NCI-H2227 (cell line): ENCODE results near the gene ITGA3.

Experiments used
- DNase-seq: peaks from one replicate; lab custom pipeline; 2025; ENCODE audit not compliant: unreplicated experiment; lab: John Stamatoyannopoulos, UW

The ITGA3 gene

DNA sequence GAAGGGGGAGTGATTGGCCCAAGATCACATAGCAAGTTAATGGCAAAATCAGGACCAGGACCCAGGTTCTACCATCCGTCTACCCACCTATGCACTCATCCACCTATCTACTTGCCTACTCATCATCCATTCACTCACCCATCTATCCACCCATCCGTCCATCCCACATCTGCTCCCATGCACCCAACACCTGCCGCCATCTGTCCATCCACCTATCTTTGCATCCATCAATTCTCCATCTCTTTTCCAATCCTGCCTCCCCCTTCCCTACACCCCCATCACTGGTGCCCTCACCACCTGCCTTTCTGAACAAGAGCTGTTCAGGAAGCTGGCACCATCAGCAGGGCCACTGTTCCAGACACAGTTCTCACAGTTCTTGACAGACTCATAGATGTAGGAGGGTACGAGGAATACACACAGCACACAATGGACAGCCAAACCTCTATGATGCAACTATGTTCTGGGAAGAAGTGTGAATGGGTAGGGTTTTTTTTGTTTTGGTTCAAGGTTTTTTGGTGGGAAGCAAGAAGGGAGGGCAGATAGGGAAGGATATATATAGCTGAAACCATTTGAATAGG lies 69.6 kb downstream of the ITGA3 start:
- no peak for DNase-seq

DNA sequence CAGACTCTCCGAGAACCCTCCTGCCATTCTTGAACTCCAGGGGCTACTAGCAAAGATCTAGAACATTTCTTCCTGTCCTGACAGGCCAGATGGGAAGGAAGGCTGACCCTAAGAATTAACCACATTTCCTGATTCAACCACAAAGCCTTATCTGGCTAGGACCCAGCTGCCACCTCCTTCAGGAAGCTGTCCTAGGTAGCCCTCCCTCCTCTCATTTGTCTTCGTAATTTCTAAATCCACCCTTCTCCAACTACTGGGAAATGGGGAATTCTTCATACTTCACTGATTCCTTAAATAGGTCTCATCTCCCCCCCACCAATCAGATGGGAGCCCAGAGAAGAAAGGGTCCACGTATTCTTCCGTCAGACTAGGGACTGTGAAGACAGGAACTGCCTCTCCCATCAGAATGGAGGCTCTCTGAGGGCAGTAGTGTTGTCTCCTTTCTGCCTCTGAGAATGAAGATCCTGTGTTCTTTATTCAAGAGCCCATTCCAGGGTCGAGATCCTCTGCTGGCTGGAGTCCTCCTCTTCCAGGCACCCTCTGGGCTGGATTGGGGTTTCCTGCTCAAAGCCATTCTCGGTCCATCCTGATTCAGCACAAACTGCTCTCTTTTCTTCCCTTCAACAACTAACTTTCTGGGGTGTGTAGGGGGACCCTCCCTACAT lies 71.9 kb downstream of the ITGA3 start:
- no peak for DNase-seq

DNA sequence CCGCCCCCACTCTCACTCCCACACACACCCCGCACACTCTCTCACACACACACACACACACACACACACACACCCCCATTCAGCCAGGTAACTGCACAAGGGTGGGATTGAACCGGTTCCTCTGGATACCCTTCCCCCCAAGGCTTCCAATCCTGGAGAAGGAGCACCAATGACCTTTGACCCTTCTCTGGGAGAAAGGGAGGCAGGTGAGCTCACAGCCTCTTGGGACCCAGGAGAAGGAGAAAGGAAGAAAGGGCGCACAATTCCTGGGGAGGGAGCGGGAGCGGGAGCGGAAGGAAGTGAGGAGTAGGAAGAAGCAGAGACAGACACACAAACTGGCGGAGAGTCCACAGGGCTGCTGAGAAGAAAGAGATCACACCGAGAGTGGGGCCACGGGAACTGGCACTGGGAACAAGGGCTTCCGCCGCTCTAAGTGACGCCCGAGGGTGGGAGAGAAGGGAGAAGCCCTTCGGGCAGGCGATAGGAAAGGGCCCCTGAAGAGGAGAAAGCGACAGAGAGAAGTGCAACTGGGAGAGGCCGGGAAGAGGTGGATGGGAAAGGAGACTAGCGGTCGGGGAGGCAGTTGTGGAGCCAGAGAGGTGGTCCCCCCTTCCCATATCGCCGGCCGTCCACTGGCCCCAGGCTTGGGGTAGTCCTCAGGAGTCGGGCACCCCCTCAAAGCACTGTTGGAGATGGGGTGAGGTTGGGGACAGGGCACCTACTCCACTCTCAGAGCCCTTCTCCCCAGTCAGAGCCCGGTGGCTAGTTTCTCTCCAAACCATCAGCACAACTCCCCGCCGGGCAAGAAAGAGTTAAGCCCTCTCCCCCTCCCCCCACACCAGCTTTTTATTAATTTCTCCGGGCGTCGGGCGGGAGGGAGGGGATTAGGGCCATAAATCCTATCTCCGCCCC lies 72.8 kb downstream of the ITGA3 start:
- peak; percentile 77 for DNase-seq

DNA sequence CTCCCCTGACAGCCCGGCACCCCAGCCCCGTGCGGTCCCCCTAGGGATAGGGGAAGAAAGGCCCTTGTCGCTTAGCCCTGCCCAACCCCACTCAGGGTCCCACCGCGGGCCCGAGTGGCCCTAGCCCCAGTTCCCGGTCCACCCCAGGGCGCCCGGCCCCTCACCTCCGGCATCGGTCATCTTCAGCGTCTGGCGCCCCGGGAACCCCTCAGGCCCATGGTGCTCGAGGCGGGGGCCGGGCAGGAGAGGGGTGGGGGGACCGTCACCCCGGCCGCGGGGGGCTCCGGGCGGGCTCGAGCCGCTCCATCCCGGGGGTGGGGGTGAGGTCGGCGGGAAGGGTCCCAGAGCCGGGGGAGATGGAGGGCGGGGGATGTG lies 73.4 kb downstream of the ITGA3 start:
- no peak for DNase-seq

DNA sequence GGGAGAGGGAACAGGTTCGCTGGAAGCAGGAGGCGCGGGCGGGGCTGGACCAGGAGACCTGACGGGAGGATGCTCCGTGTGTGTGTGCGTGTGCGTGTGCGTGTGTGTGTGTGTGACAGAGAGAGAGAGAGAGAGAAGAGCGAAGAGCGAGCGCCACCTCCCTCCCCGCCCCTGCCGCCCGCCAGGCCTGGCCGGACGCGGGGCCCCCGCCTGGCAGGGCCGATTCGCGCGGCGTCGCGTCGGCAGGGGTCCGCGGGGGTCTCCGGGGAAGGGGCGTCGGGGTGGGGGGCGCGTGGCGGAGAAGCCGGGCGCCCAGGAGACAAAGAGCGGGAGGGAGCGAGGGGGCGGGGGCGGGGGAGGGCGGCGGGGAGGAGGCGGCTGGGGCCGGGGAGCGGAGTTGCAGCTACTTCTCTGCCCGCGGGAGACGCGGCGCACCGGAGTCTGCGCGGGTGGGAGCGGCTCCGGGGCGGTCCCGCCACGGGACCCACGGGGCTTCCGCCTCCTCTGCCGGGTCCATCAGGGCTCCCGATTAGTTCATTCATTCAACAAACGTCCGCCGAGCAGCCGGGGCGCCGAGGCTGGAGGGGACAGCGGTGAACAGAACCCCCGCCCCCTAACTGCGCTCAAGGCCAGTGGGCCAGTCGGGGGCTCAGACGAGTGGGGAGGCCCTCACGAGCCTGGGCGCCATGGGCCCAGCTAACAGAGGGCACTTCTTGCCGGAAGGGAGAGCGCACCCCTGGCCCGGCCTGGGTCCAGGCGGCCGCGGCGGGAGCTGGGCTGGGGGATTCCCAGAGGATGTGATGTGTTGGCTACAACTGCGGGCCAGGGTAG lies 74.0 kb downstream of the ITGA3 start, which contains the start of gene SAMD14:
Gene SAMD14 (minus strand): TSS at position 433 of the 831 bp plus-strand sequence. CDS start 5,201 bp downstream, outside the sequence.
- peak; percentile 89 for DNase-seq

DNA sequence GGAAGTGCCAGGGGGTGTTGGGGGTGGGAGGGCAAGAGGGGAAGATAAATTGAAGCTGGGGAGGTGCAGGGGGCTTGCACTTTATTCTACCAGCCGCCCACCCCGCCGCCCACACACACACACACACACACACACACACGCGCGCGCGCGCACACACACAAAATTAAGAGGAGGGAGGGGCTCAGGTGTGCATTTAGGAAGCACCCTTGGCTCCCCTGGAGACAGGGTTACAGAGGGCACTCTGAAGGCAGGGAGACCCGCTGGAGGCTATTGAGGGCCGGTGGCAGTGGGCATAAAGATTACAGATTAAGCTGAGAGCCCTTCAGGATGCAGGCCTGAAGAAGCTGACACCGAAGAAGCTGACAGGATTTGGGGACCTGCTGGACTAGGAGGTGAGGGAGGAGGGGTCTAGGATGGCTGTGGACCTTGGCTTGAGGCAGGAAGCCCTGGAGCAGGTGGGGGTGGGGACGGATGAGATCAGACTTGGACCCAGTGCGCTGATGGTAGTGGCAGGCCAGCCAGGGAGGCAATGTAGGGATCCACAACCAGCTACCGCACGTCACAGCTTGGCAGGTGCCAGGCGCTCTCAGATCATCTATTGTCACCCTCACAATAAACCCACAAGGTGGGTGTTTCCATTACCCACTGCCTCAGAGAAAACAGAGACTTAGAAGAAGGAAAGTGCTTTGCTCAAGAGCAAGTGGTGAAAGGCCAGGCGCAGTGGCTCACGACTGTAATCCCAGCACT lies 74.8 kb downstream of the ITGA3 start:
- DNase-seq = no peak

DNA sequence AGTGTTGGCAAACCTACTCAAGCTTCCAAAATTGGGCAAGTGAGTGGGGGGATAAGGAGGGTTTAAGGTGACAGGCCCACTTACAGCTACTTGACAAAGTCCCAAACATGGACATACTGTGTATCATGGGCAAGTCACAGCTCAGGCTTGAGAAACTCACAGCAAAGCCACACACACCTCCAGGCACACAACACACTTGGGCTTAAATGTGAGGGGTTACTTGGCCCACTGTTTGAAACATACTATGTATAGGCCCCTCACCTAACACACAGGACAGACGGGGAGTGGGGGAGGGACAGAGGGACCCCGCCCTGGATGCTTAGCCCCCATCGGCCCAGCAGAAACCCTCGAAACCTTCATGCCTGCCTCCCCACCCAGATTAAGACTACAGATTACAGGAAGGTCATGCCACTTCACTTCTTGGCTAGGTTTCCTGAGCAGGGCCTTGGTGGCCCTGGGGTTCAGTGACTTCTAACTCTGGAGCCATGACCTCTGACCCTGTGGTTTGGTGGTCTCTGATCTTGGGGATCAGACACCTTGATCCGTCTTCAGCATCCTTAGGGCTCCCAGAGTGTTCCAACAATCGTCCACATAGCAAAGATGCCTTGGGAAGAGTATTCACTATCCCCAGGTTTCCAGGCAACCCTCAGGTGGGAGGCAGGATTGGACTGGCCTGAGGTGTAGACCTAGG lies 76.3 kb downstream of the ITGA3 start:
- no peak for DNase-seq

DNA sequence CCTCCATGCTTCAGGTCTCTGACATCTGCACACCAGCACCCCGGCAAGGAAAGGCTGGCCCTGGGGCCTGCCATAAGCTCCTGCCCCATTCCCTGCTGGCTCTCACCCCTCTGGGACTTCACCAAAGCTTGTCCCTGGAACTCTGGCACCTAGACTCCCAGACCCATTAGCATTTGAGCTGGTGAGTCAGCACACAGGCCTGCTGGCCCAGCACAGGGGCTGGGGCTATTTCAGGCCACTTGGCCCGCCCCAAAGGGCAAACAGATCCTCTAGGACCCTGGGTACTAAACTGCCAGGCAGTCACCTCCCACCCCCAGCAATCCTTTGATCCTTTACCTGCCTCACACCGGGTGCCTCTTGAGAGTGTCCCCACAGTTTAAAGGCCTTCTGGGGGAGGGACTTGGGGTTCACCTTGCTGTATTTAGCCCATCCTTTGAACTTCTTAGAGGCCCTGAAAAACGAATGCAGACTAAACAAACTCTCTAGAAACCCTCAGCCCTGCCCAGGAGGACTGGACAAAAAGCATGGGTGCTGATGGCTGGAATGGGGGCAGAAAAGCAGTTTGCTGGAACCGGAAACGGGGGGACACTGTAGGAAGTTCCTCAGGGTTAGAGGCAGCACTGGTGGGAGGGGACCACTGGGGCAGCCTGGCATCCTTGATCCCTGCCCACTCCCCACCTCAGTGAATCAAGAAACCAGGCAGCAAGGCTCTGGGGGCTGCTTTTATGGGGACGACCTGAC lies 77.3 kb downstream of the ITGA3 start:
- DNase-seq = no peak

DNA sequence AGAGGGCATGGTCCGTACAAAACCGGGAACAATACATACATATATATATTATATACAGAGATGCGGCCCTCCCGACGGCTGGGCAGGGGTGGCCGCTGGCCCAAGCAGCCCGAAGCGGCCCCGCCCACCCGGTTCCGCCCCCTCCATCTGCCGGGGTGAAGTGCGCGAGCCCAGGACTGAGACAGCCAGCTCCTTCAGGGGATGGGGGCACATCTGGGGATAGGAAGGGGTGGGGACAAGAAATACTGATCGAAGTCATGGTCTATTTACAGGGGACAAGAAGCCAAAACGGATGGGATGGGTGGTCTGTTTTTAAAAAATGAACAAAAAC lies 77.8 kb downstream of the ITGA3 start:
- peak; percentile 36 for DNase-seq

DNA sequence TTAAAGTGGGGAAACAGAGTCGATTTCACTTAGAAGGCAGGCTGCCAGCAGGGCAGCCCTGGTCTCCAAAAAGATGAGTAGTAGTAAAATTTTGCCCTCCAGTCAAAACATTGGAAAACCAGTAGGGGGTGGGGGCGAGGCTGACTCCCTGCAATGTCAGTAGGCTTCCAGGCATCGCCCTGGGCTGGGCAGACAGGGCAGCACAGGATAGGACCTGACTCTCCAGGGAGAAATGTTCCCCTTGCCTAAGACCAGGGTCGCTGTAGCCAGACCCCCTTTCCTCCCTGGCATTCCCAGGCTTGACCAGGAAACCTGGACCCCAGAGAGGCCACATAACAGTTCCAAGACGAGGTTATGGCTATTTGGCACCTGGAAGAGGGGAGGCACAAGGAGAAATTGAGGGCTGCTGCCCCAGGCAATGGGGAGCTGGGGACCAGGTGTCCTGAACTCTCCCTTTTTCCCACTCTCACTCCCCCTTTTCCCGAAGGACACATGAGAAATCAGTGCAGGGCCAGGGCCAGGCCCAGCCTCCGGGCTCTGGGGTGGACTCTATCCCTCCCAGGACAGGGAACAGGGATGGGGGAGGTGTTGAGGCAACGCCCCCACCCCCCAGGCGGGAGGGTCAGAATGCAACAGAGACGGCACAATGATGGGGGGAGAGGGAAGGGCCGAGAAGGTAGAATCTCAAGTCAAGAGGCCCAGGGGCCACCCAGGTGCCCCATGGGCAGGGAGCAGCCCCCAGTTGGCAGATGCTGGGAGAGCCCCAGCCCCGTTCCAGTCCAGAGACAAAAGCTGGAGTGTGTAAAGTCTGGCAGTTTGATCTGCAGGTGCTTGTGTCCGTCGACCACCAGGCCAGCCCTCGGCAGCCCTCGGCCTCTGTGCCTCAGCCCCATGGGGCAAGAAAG lies 78.5 kb downstream of the ITGA3 start:
- DNase-seq = no peak

DNA sequence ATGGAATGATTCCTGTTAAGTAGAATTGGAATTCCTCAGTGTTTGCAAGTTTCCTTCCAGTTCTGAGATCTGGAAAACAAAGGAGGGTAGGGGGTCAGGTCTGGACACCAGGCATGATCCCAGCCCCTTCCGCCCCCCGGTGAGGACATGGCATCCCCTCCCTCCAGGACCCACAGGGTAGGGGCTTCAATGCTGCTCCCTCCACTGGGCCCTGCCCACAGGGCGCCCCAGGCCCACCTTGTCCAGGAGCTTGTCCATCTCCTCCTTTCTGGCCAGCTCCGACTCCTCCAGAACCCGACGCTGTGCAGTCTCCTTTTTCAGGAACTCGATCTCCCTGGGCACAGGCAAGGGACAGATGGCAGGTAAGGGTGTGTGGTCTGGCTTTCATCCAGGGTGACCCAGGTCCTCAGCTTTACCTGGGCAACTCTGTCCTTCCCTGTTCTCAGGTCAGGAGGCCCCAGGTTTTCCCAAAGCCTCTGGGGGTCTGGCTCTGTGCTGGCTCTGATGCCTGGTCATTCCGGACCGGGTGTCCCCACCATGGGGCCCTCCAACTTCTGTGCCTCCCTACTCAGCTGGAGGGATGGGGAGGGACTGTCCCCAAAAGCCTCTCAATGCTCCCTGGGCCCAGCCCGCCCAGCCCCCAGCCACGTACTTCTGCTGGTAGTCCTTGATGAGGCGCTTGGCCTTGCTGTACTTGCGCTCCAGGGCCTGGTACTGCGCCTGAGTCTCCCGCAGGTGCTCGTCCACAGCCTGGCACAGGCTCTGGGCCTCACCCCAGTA lies 79.6 kb downstream of the ITGA3 start:
- DNase-seq = no peak

DNA sequence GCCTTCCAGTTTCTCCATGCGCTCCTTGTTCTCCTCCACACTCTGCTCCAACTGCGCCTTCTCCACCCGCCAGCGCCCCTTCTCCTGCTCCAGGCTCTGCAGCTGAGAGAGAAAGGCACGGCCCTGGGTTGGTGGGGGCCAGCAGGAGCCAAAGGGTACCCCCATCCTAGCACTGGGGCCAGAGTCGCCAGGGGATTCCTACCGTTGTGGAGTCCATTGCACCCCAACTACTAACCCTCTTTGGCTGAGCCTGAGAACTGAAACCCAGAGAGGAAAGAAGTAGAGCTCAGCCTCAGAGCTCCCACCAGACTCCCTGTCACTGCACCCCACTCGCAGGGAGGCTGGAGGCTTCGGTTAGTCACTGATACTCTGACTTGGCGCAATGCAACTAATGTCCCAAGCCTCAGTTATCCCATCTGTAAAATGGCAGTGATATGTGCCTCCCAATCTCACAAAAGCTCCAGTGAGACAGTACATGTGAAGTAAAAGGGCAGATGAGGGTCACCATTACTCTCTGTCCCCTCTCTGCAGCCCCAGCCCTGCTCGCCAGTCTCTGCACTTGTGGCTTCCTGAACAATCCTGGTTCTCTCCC lies 80.3 kb downstream of the ITGA3 start:
- no peak for DNase-seq

DNA sequence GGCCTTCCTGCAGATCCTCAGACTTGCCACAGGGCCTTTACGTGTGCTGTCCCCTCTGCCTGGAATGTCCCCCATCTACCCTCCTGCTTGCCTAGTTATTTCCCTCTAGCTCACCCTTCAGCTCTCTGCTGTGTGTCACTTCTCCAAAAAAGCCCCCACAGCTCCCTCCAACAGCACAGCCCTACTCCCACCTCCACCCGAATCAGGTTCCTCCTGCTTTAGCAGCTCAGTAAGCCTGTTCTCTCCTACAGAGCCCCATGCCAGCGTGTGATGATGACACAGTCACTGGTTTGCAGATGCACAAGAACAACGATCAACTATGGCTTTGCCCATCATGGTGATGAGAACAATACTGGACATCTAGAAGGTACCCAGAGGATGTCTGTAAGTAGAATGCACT lies 81.1 kb downstream of the ITGA3 start:
- no peak for DNase-seq

DNA sequence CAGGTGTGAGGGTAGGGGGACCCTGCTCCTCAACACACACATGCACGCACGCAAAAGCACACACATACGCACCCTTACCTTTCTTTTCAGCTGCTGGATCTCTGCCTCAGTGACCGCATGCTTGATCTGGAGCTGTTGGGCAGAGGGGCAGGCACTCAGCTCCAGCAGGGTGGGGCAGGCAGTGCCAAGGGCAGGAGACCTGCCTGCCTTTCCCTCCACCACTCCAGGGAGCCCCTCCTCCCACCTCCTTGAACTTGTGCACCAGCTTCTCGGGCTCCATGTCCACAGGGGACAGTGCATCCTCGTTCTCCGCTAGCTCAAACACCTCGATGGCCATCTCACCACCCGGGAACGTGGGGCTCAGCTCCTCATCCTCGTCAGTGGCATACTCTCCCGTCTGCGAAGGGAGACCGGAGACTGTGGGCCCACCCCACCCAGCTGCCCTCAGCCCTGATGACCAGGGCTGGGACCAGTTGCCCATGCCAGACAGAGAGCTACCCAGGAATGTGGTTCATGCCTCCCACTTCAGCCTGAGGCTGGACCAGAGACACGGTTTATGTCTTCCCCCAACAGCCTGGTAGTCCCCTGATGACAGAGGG lies 83.4 kb downstream of the ITGA3 start:
- DNase-seq = no peak
